GM12878 (cell line): ENCODE results near the gene DUSP11. TPM values are rescaled to one million over a fixed set of nuclear protein-coding genes. Genes with fewer than 3 reads are reported as not detected.
A peak's percentile ranks its signal among the peaks of the same experiment; 100 is the strongest.

Experiments used
- ATF7 ChIP-seq: fragments of 450-650 bp; IDR thresholded peaks from 2 replicates; pipeline ENCODE4 v1.6.1; 2016; ENCODE audit warnings: low read depth, mild to moderate bottlenecking
- CEBPB ChIP-seq, 2 experiments: fragments of 150-350 bp in 1 of 2; IDR thresholded peaks; 2 replicates each; pipeline ENCODE4 v1.6.1; 2012 to 2014; ENCODE audit warnings: low read depth in 2 of 2, low read length in 2 of 2, borderline replicate concordance in 1 of 2, inconsistent platforms in 1 of 2
- CREB1 ChIP-seq: IDR thresholded peaks from 2 replicates; pipeline ENCODE4 v1.6.1; 2012; ENCODE audit warnings: low read depth, mild to moderate bottlenecking, inconsistent platforms
- CREM ChIP-seq: IDR thresholded peaks from 2 replicates; pipeline ENCODE4 v1.6.1; 2014; ENCODE audit warnings: antibody characterized with exemption, low read depth
- EP300 ChIP-seq, 2 experiments: fragments of 150-350 bp in 1 of 2; IDR thresholded peaks; 2 replicates each; pipeline ENCODE4 v1.6.1; 2011 to 2012; ENCODE audit warnings: low read depth in 2 of 2, low read length in 2 of 2, borderline replicate concordance in 1 of 2, improper control_type of control experiment in 1 of 2, inconsistent platforms in 1 of 2; ENCODE audit not compliant: control insufficient read depth in 1 of 2
- FOS ChIP-seq: IDR thresholded peaks from 3 replicates; pipeline ENCODE4 v1.6.1; 2011; ENCODE audit warnings: borderline replicate concordance; ENCODE audit not compliant: insufficient read length; ENCODE audit errors: extremely low read depth
- FOXM1 ChIP-seq: IDR thresholded peaks from 2 replicates; pipeline ENCODE4 v1.6.1; 2012; ENCODE audit warnings: low read depth, mild to moderate bottlenecking, inconsistent platforms, low read length, moderate library complexity
- HDAC6 ChIP-seq: fragments of 200-600 bp; sonication (generic); IDR thresholded peaks from one replicate; pipeline ENCODE4 v1.8.0; 2017; ENCODE audit warnings: antibody characterized with exemption; ENCODE audit not compliant: unreplicated experiment
- IKZF1 ChIP-seq: fragments of 450-650 bp; conservative IDR thresholded peaks from 2 replicates; pipeline ENCODE4 v1.6.1; 2017; ENCODE audit warnings: antibody characterized with exemption, mild to moderate bottlenecking
- IKZF2 ChIP-seq, 2 experiments: fragments of 450-650 bp; IDR thresholded peaks; 2 replicates each; pipeline ENCODE4 v1.6.1; 2017; ENCODE audit warnings: mild to moderate bottlenecking in 2 of 2, moderate library complexity in 2 of 2
- JUNB ChIP-seq: IDR thresholded peaks from 2 replicates; pipeline ENCODE4 v1.6.1; 2016; ENCODE audit warnings: antibody characterized with exemption, mild to moderate bottlenecking
- KLF5 ChIP-seq: fragments of 450-650 bp; IDR thresholded peaks from 2 replicates; pipeline ENCODE4 v1.6.1; 2014; ENCODE audit warnings: mild to moderate bottlenecking; ENCODE audit not compliant: partially characterized antibody
- MAX ChIP-seq: IDR thresholded peaks from 2 replicates; pipeline ENCODE4 v1.6.1; 2012; ENCODE audit warnings: low read depth, low read length, improper control_type of control experiment
- MEF2A ChIP-seq: IDR thresholded peaks from 2 replicates; pipeline ENCODE4 v1.6.1; 2011; ENCODE audit warnings: low read depth, mild to moderate bottlenecking, low read length, moderate library complexity; ENCODE audit not compliant: insufficient read depth
- MTA2 ChIP-seq: fragments of 450-650 bp; IDR thresholded peaks from 2 replicates; pipeline ENCODE4 v1.6.1; 2016; ENCODE audit warnings: low read depth, mild to moderate bottlenecking, moderate library complexity
- NR2F1 ChIP-seq: fragments of 450-650 bp; conservative IDR thresholded peaks from 2 replicates; pipeline ENCODE4 v1.6.1; 2017; ENCODE audit warnings: mild to moderate bottlenecking
- NRF1 ChIP-seq: conservative IDR thresholded peaks from 2 replicates; pipeline ENCODE4 v1.6.1; 2011; ENCODE audit warnings: mild to moderate bottlenecking, low read depth, low read length, improper control_type of control experiment
- POLR2A ChIP-seq: IDR thresholded peaks from 2 replicates; pipeline ENCODE4 v1.6.1; 2011; ENCODE audit warnings: low read depth, mild to moderate bottlenecking, low read length
- RELA ChIP-seq: fragments of 450-650 bp; IDR thresholded peaks from 2 replicates; pipeline ENCODE4 v1.8.0; 2014; ENCODE audit warnings: borderline replicate concordance; ENCODE audit not compliant: partially characterized antibody
- RELB ChIP-seq: fragments of 450-650 bp; IDR thresholded peaks from 2 replicates; pipeline ENCODE4 v1.6.1; 2017; ENCODE audit warnings: low read depth, mild to moderate bottlenecking, moderate library complexity
- SMAD5 ChIP-seq: IDR thresholded peaks from 2 replicates; pipeline ENCODE4 v1.6.1; 2016; ENCODE audit warnings: antibody characterized with exemption, low read depth
- SREBF2 ChIP-seq: IDR thresholded peaks from 2 replicates; pipeline ENCODE4 v1.6.1; 2012; ENCODE audit warnings: mild to moderate bottlenecking, low read length
- TBL1XR1 ChIP-seq: IDR thresholded peaks from 2 replicates; pipeline ENCODE4 v1.6.1; 2012; ENCODE audit warnings: low read depth, low read length, improper control_type of control experiment
- TCF12 ChIP-seq: IDR thresholded peaks from 2 replicates; pipeline ENCODE4 v1.6.1; 2011; ENCODE audit warnings: low read depth, mild to moderate bottlenecking, low read length
- USF2 ChIP-seq: IDR thresholded peaks from 2 replicates; pipeline ENCODE4 v1.6.1; 2011; ENCODE audit warnings: low read depth, low read length, improper control_type of control experiment, borderline replicate concordance
- WRNIP1 ChIP-seq: IDR thresholded peaks from 2 replicates; pipeline ENCODE4 v1.6.1; 2011; ENCODE audit warnings: low read depth, low read length, improper control_type of control experiment, borderline replicate concordance
- polyA plus RNA-seq, 11 experiments: library from polyadenylated mRNA; depleted of rRNA in 4 of 11; unstranded in 6 of 11; stranded (reverse) in 5 of 11; fragments of >200 nt; fragmentation: Nextera tagmentation in 4 of 11; fragmentation: Illumina TruSeq in 1 of 11; extraction: Ambion mirVana in 4 of 11; extraction: Trizol in 1 of 11; gene quantifications; 1 replicate in 1 of 11; 2 replicates in 10 of 11; pipeline versions ENCODE4 v1.2.1 to v1.2.3, GENCODE V29; 2011 to 2016; ENCODE audit warnings: inconsistent platforms in 2 of 11, missing spikeins in 2 of 11, low read depth in 1 of 11
- total RNA-seq, 4 experiments: library from RNA; depleted of rRNA in 3 of 4; stranded (reverse); fragments of >200 nt in 3 of 4; fragmentation: Illumina TruSeq in 1 of 4; extraction: Trizol in 1 of 4; gene quantifications; 2 replicates each; pipeline versions ENCODE4 v1.2.1 to v1.2.3, GENCODE V29; 2013 to 2021

The DUSP11 gene
- total and polyA plus RNA-seq, 10 of the 15 experiments (the other 5 are each of a cell fraction or from before 2014, with no cell fraction given): 26.4 to 78.4 (median 47.9) TPM

GRCh38 chr2:73779467-73780236, at the start of gene DUSP11 (continued):
- TF ChIP-seq ATF7 (peak; percentile 62), USF2 (no peak), NRF1 (peak; percentile 70), RELA (no peak), CREM (peak; percentile 57; the same call in 1 of the 2 replicates), POLR2A (peak; percentile 83), FOS (no peak), IKZF2 (IDR thresholded peaks at IDR 0.05) (no peak), TBL1XR1 (peak; percentile 65; the same call in 1 of the 2 replicates), EP300 (IDR thresholded peaks at IDR 0.05; ENCODE audit: borderline replicate concordance in 1 of 2, control insufficient read depth in 1 of 2, low read depth in 2 of 2, low read length in 2 of 2) (no peak), NR2F1 (peak; percentile 54; the same call in 1 of the 2 replicates), FOXM1 (no peak), TCF12 (no peak), WRNIP1 (no peak), SMAD5 (no peak), MAX (peak; percentile 83), KLF5 (no peak), MEF2A (no peak), CEBPB (IDR thresholded peaks at IDR 0.05; ENCODE audit: borderline replicate concordance in 1 of 2, low read depth in 2 of 2, low read length in 2 of 2) (no peak), HDAC6 (peak; percentile 63), MTA2 (no peak), SREBF2 (no peak), JUNB (no peak), CREB1 (peak; percentile 86), RELB (peak; percentile 40; the same call in 1 of the 2 replicates), IKZF1 (peak; percentile 63)
